Lower leg skin (tissue), 3 donors: ENCODE results near the gene CPSF3.

Experiments
- CTCF ChIP-seq, 3 donors: fragments of 450-650 bp; IDR thresholded peaks; one replicate each; pipeline ENCODE4 v1.5.1; 2016; ENCODE audit warnings: antibody characterized with exemption in 3 of 3, mild to moderate bottlenecking in 3 of 3, moderate library complexity in 2 of 3
- POLR2A ChIP-seq, 2 donors: fragments of 450-650 bp; IDR thresholded peaks; one replicate each; pipeline ENCODE4 v1.6.1; 2016 to 2017; ENCODE audit warnings: antibody characterized with exemption in 2 of 2, mild to moderate bottlenecking in 1 of 2, moderate library complexity in 1 of 2

DNA sequence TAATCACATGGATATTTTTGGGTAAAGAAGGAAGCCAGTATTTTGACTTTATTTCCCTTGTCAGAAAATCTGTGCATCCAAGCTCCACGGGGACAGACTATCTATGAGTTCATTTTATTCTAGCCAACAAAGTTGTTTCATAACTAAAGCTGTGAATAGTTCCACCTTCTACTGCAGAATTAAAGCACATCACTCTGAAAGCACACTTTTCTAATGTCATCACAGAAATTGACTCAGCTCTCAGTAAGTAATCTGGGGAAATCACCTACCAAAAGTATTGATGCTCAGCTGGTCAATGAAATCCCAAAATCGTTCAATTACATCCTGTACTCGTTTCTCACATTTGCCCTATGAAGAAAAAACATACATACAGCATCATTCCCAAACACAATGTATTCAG is 70.0 kb downstream of the CPSF3 start:
- TF ChIP-seq POLR2A (IDR thresholded peaks at IDR 0.05) (no peak), CTCF (IDR thresholded peaks at IDR 0.05) (no peak)
